Natural killer cell (primary cell): ENCODE results near the gene MPND. TPM values are rescaled to one million over a fixed set of nuclear protein-coding genes. Genes with fewer than 3 reads are reported as not detected.

Experiments
- ATAC-seq, 3 donors: fragments of 150-1000 bp in 2 of 3; fragments of 200-7000 bp in 1 of 3; cut with Tn5 transposase; 1 replicate in 1 of 3; 2 replicates in 2 of 3; pipeline ENCODE4 v1.10.0; 2021; ENCODE audit warnings: mild to moderate bottlenecking in 2 of 3, moderate library complexity in 2 of 3
- DNase-seq, 2 donors: peaks; one replicate each; pipeline versions ENCODE4 v3.0.0 to v3.0.0-alpha.2; 2013 to 2021; ENCODE audit warnings: mixed read lengths in 1 of 2
- H3K27ac ChIP-seq: one replicate; pipeline ENCODE4 v1.5.1; 2013; ENCODE audit warnings: mild to moderate bottlenecking, low read length
- H3K27me3 ChIP-seq: one replicate; pipeline ENCODE4 v1.6.1; 2013; ENCODE audit warnings: low read length; ENCODE audit not compliant: control insufficient read depth, insufficient read depth
- H3K36me3 ChIP-seq: one replicate; pipeline ENCODE4 v1.6.1; 2013; ENCODE audit warnings: low read length; ENCODE audit not compliant: control insufficient read depth, insufficient read depth
- H3K4me1 ChIP-seq: one replicate; pipeline ENCODE4 v1.6.1; 2013; ENCODE audit warnings: low read length; ENCODE audit not compliant: control insufficient read depth, insufficient read depth
- H3K4me3 ChIP-seq: one replicate; pipeline ENCODE4 v1.5.1; 2013; ENCODE audit warnings: low read length
- H3K9me3 ChIP-seq: one replicate; pipeline ENCODE4 v1.6.1; 2013; ENCODE audit warnings: low read length; ENCODE audit not compliant: control insufficient read depth, insufficient read depth
- H3K27ac Mint-ChIP-seq, 2 donors: one replicate each; pipeline ENCODE4 v1.8.0; 2022; ENCODE audit warnings: mild to moderate bottlenecking in 2 of 2, mixed read lengths in 2 of 2, moderate library complexity in 1 of 2
- H3K27me3 Mint-ChIP-seq, 2 donors: one replicate each; pipeline ENCODE4 v1.8.0; 2022; ENCODE audit warnings: low read depth in 2 of 2, mixed read lengths in 2 of 2
- H3K36me3 Mint-ChIP-seq: one replicate; pipeline ENCODE4 v1.8.0; 2022; ENCODE audit warnings: mixed read lengths
- H3K4me1 Mint-ChIP-seq, 2 donors: one replicate each; pipeline ENCODE4 v1.8.0; 2022; ENCODE audit warnings: mixed read lengths in 2 of 2
- H3K4me3 Mint-ChIP-seq: one replicate; pipeline ENCODE4 v1.8.0; 2022; ENCODE audit warnings: mild to moderate bottlenecking, moderate library complexity, mixed read lengths
- H3K9me3 Mint-ChIP-seq, 2 donors: one replicate each; pipeline ENCODE4 v1.8.0; 2022; ENCODE audit warnings: mixed read lengths in 2 of 2
- CTCF ChIP-seq: fragments of 200-600 bp; IDR thresholded peaks from one replicate; pipeline ENCODE4 v1.8.0; 2022; ENCODE audit warnings: antibody characterized with exemption
- whole genome bisulfite sequencing: methylation state at CpG from one replicate; pipeline ENCODE4 v1.1.7; 2013; ENCODE audit warnings: missing lambda C conversion rate; ENCODE audit not compliant: insufficient coverage; 5-methylcytosine and 5-hydroxymethylcytosine counted together
- intact Hi-C: fragments of 100-400 bp; cut with micrococcal nuclease; formaldehyde crosslinking; loops from one replicate; pipeline ENCODE4 v1.14.2; 2022
- total RNA-seq, 4 donors: library from RNA; stranded (reverse); fragments of 120-200 nt in 1 of 4; gene quantifications; one replicate each; pipeline versions ENCODE4 v1.2.3 to v1.2.4, GENCODE V29; 2013 to 2022

The MPND gene
- total RNA-seq, 3 donors from 2014 or later (not counting 1 experiment from before 2014, with no cell fraction given), result 30.4 to 38.4 (median 31.1) TPM

DNA sequence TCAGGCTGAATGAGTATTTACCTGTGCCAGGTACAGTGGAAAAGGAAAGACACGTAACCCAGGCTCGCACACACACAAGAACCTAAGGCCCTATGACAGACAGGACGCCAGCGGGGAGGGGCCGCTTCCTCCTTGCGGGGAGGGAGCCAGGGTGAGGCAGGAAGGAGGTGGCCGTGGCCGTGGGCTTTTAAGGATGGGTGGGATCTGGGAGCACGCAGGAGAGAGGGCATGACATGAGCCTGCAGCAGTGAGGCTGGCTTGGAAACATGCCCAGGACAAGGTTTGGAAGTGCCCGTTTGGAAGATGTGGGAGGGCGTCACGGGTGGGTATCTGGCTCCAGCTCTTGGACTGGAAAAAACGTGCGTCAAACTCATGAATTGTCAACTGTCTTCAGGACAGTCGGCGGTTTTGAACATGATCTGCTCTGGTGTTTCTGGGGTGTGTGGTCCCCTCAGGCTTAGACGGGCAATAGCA, 36.9 kb downstream of the MPND start:
- H3K27ac Mint-ChIP-seq, result peak overlapping the region; percentile 82 to 87
- intact Hi-C loops, result no loop called here
- H3K27me3 Mint-ChIP-seq, result no peaks in the 10 kb centered on the region
- Histone ChIP-seq H3K4me1 (peaks cover 64% of the 10 kb centered on the region), H3K9me3 (no peaks in the 10 kb centered on the region), H3K27ac (peak overlapping the region; percentile 77), H3K4me3 (peak overlapping the region; percentile 4), H3K27me3 (no peaks in the 10 kb centered on the region), H3K36me3 (peaks cover 3% of the 10 kb centered on the region)
- no peaks in the 10 kb centered on the region for H3K9me3 Mint-ChIP-seq
- peaks cover 28 to 41% of the 10 kb centered on the region in 2 donors for H3K4me1 Mint-ChIP-seq
- H3K36me3 Mint-ChIP-seq, result no peaks in the 10 kb centered on the region
- DNase-seq, result peak in 1 of 2 donors; percentile 77
- peak overlapping the region; percentile 83 for H3K4me3 Mint-ChIP-seq
- no peak for TF ChIP-seq CTCF
- ATAC-seq, result peak; percentile 78 to 85 (median 84)
- WGBS, result 2% methylated on average over 17 of the region's 17 CpGs

DNA sequence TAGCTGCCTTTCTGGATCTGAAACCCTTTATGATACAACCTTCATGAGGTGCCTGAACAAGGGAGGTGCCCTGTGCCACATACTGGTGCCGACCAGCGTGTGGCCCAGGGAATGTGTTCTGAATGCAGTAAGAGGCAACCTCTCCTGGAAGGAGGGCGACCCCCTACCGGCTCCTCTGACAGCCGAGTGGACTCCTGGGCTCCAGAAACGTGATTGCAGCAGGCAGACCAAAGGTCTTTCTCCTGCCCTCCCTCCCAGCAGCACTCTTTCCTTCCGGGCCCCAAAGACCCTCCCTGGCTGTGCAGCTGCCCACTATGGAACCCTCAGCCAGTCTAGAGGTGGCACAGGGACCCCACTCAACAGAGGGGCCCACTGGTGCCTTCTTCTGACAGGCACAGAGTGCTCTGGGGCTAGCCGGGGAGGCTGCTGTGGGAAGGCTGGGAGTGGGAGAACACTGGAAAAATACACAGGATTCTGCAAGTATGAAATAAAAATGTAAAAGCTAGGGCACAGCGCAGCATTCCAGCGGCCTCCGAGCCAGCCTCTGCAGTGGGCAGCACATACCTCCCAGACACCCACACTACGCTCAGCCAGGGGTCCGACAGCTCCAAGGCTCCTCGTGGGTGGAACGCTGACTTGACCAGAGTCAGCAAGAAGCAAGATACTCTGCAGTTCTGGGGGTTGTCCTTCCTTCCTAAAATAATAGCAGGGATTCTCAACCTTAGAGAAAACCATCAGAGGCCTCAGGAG, 42.1 kb downstream of the MPND start:
- DNase-seq, result no peak
- Mint-ChIP-seq H3K27me3 (no peaks in the 10 kb centered on the region), H3K4me1 (peaks cover 22 to 32% of the 10 kb centered on the region in 2 donors), H3K27ac (no peak overlapping the region), H3K4me3 (no peak overlapping the region), H3K9me3 (no peaks in the 10 kb centered on the region), H3K36me3 (no peaks in the 10 kb centered on the region)
- Histone ChIP-seq H3K36me3 (peaks cover 11% of the 10 kb centered on the region), H3K4me3 (no peak overlapping the region), H3K27me3 (no peaks in the 10 kb centered on the region), H3K9me3 (no peaks in the 10 kb centered on the region), H3K27ac (no peak overlapping the region), H3K4me1 (peaks cover 27% of the 10 kb centered on the region)
- 97% methylated on average over 15 of the region's 15 CpGs for WGBS
- intact Hi-C loops, result no loop called here
- no peak for TF ChIP-seq CTCF
- no peak for ATAC-seq

- no peak overlapping the region for H3K27ac Mint-ChIP-seq
- H3K9me3 Mint-ChIP-seq, result no peaks in the 10 kb centered on the region
- no peak overlapping the region for H3K27ac ChIP-seq
- H3K27me3 ChIP-seq, result no peaks in the 10 kb centered on the region
- ATAC-seq (no peak), DNase-seq (no peak)
- 91% methylated on average over 13 of the region's 13 CpGs for WGBS
- peaks cover 27% of the 10 kb centered on the region for H3K4me1 ChIP-seq
- no peaks in the 10 kb centered on the region for H3K36me3 Mint-ChIP-seq
- H3K4me3 ChIP-seq, result no peak overlapping the region
- no peaks in the 10 kb centered on the region for H3K9me3 ChIP-seq
- no peaks in the 10 kb centered on the region for H3K27me3 Mint-ChIP-seq
- peaks cover 19 to 25% of the 10 kb centered on the region in 2 donors for H3K4me1 Mint-ChIP-seq
- H3K36me3 ChIP-seq, result peaks cover 11% of the 10 kb centered on the region
- TF ChIP-seq CTCF, result no peak
- intact Hi-C loops, result no loop called here
- no peak overlapping the region for H3K4me3 Mint-ChIP-seq
These were observed 42.9 kb downstream of the MPND start for GRCh38 chr19:4386041-4386782.
